HG02885 (cell line): ENCODE data around the gene GPRC5D.

ENCODE experiments used
- ATAC-seq: cut with Tn5 transposase; IDR thresholded peaks from one replicate; pipeline ENCODE4 v1.9.1; 2021; ENCODE audit warnings: mild to moderate bottlenecking; ENCODE audit not compliant: unreplicated experiment, poor library complexity

Gene GPRC5D

GRCh38 chr12:12952036-12952435 is at the start of gene GPRC5D:
Gene GPRC5D (minus strand): TSS chr12:12952170. CDS start chr12:12950384, 1,786 bp downstream.
- ATAC-seq = no peak

GRCh38 chr12:13001775-13002040 is 49.7 kb upstream of the GPRC5D start:
- no peak for ATAC-seq

DNA sequence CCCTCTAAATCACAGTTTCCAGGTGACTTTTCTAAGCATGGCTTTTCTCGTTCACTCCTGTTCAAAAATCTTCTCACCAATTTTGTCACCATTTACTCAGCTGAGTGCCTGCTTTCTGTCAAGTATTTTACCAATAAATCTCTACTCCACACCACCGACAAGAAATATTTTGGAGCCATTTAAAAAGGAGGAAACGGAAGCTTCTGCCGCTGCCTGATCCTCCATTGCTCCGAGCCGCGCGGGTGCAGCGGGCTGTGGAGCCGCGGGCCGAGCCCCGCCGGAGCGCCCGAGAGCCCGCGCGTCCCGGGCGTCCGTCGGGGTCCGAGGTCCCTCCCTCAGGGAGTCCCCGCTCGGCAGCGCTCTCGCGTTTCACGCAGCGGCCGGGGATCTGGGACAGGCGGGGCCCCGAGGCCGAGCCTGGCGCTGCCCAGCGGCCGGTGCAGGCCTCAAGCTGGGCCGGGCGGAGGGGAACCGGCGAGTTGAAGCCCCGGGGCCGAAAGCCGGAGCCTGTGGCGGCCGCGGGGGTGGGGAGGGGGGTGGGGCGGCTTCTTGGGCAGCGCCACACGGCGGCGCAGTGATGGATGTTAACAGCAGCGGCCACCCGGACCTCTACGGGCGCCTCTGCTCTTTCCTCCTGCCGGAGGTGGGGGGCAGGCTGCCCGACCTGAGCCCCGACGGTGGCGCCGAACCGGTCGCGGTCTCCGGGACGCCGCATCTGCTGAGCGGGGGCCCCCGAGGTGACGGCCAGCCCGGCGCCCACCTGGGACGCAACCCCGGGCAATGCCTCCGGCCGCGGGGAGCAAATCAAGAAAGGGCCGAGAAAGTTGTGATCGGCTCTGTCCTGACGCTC is 49.2 kb upstream of the GPRC5D start:
- ATAC-seq = peak; percentile 28

- ATAC-seq = peak; percentile 33
Observed at GRCh38 chr12:13000616-13000924, 48.6 kb upstream of the GPRC5D start.

GRCh38 chr12:12999959-13000615 is 48.1 kb upstream of the GPRC5D start, which contains the start of gene HEBP1:
Gene HEBP1 (minus strand): TSS chr12:13000265. CDS start chr12:13000114, 151 bp downstream.
- peak; percentile 91 for ATAC-seq

DNA sequence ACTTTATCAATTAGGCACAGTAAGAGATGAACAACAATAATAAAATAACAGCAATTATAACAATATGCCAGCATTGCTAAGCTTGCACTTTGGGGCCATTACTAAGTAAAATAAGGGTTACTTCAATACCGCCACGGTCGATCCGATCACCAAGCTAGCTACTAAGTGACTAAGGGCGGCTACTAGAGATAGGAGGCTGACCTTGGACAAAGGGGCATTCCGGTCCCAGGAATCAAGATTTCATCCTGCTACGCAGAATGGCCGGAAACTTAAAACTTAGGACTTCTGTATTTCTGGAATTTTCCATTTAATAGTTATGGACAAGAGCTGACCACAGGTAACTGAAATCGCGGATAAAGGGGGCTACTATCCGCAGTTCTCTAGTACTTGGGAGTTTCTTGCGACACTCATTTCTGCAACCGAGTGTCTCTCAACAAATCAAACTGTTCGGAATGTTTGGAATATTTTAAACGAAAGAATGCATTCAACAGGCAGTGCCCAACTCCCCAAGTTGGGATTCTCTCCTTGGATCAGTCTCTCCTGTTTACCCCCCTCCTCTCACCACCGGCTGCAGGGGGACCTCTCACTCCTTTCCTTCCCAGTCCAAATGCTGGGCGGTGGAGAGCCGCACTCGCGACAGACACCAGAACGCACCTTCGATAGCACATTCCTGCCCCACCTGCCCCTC is 47.4 kb upstream of the GPRC5D start:
- ATAC-seq = no peak

GRCh38 chr12:12998248-12998647 is 46.3 kb upstream of the GPRC5D start:
- no peak for ATAC-seq

- ATAC-seq = no peak
Observed at GRCh38 chr12:12997734-12998133, 45.8 kb upstream of the GPRC5D start.

DNA sequence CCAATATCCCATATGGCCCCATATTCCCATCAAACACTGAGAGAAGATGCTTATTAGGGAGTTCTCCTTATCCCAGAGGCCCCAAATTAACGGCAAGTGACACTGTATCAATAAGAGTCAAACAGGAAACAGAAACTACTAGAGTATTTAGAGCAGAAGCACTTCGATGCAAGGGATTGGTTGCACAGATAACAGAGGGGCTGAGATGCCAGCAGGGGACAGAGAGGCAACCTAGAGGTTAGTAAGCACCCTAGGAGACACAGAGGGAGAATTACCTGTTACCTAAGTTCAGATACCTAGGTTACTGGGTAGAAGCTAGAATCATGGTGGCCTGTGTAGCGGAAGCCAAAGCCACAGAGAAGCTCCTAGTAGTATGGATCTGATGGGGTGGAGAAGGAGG is 45.2 kb upstream of the GPRC5D start:
- ATAC-seq = no peak

- ATAC-seq = no peak
Observed at GRCh38 chr12:12996209-12996608, 44.2 kb upstream of the GPRC5D start.

DNA sequence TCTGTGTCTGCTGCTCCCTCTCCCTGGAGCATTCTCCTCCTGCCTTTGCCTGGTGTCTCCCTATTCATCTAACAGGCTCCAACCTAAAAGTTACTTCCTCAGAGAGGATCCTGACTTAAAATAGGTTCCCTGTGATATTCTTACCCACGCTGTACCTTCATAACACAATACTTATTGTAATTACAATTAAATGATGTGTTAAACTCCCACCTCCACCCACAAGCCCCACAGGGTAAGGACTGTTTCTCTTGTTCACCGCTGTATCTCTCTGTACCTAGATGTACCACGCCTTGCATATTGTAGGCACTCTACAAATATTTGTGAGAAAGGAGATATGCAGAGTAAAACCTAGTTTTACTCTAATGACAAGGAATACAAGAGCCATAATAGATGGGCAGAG is 43.1 kb upstream of the GPRC5D start:
- no peak for ATAC-seq

- ATAC-seq = no peak
Observed at GRCh38 chr12:12993367-12993766, 41.4 kb upstream of the GPRC5D start.

- ATAC-seq = no peak
Observed at GRCh38 chr12:12992418-12993130, 40.6 kb upstream of the GPRC5D start.

DNA sequence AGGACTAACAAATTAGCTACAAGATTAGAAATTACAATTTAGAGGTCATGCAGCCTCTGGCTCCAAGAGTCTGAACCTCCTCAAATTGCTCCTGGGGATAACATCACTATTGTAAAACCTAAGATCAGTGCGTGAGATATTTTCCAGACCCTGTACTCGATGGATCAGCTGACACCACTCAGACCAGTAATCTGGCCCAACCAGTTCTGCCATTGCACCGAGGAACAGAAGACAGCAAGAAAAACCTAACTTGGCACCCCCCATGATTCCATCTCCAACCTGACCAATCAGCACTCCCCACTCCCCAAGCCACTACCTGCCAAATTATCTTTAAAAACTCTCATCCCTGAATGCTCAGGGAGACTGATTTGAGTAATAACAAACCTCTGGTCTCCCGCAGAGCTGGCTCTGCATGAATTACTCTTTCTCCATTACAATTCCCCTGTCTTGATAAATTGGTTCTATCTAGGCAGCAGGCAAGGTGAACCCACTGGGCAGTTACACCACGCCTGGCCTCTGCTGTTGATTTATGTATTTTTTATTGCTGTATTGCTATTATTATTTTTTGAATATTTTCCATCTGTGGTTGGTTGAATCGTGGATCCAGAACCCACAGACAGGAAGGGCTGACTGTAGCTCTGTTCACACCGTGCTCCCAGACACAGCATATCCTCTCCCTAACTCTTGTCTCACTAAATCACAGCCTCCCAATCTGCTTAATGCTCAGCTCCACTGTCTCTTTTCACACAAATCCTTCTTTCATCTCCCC is 38.9 kb upstream of the GPRC5D start:
- ATAC-seq = no peak

DNA sequence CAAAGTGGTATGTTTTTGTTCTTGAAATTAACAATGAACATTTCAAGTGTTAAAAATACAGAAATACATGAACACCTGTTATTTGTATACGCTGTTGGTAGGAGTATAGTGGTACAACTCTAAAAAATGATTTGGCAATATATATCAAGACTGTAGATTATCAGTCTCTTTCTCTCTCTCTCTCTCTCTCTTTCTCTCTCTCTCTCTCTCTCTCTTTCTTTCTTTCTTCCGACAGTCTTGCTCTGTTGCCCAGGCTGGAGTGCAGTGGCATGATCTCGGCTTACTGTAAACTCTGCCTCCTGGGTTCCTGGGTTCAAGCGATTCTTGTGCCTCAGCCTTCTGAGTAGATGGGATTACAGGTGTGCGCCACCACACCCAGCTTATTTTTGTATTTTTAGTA is 35.5 kb upstream of the GPRC5D start:
- no peak for ATAC-seq

DNA sequence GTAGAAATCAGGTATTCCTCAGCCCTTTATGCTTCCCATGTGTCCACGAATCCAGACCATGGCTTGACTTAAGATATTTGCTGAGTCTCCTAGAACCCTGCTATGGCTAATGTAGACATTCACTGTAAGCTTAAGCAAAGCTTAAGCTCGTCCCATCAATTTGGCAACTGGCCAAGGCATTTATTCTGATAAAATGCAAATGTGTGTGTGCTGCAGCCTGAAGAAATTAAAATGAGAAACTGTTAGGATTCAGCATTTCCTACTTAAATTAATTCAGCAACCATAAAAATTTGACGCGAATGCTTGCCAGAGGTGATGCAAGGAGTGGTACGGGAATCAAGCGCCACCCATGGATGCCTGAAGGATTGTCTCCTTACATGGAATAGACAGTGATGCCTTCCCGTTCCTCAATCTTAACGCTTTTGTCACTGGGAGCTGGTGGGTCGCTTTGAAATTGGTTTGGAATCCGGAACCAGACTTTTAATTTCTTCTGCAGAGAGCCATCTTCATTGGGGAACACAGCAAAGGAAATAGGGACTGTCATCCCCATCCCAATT is 34.9 kb upstream of the GPRC5D start:
- ATAC-seq = no peak

DNA sequence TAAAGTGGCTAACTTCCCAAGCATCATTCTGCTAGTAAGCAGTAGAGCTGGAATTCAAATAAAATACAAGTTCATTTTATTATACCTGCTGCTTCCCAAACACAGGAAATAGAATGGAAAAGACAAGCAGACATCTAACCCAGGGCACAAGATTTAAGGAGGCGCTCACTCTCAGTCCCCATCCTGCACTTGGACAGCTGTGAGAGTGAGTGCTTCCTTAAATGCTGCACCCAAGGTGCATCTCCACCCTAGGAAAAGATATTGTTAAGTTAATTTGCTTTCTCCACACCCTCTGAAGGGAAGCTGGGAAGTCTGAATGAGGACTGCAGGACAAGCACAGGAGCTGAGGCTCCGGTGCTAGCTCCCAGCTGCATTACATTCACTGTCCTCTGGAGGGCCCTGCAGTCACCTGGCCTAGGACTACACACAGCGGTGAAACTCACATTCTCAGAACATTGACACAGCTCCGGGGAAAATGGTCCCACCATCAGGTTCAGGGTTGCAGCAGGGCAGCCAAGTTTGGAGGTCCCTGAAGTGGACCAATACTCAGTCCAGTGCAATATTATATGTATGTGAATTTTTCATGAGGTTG is 33.9 kb upstream of the GPRC5D start:
- ATAC-seq = no peak

GRCh38 chr12:12984149-12984548 is 32.2 kb upstream of the GPRC5D start:
- ATAC-seq = no peak

DNA sequence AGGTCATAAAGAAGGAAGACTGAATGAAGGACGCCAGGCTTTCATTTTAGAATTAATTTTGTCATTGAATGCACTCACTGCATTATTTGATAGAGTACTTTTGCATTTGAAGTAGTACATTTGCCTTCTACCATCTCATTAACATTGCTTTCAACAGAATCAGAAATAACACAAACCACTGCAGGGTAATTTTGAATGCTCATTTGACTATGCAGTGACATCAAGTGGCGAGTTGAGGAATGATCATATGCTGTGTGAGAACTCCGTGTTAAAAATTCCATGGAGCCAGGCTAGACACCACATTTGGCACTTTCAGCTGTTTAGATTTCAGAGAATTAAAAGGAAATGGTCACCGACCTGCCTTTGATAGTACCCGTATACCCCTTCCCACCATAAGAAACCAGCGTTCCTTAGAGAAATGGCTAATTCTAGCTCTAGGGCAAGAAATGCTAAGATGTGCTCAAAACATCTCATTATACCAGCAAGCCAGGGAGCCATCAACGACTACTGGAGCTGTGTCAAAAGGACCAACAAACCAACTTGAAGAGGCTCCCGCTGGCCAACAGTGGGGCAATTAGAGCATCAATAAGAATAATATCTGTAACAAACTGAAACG is 31.6 kb upstream of the GPRC5D start:
- no peak for ATAC-seq
